Erythroblast (primary cell): ENCODE results near the gene RAP1GAP2.
"Not testable (repeated sequence)": the region's sequence is repeated elsewhere in the genome, so short reads cannot be mapped to it uniquely, and the experiment has no call there.

Source experiments
- GATA1 ChIP-seq: IDR thresholded peaks from 2 replicates; pipeline ENCODE4 v1.6.1; 2011; ENCODE audit warnings: low read depth, mild to moderate bottlenecking, control low read depth, low read length, moderate library complexity
- POLR2A ChIP-seq: IDR thresholded peaks from 2 replicates; pipeline ENCODE4 v1.6.1; 2011; ENCODE audit warnings: mild to moderate bottlenecking, low read length

GRCh38 chr17:3073850-3074249 is 277.6 kb downstream of the RAP1GAP2 start:
- not testable (repeated sequence) for TF ChIP-seq POLR2A, GATA1
